Measurements from ENCODE around the gene CCBE1.

Gene CCBE1

GRCh38 chr18:59451073-59451472 is 246.2 kb downstream of the CCBE1 start:
- Histone ChIP-seq H3K27ac (replicated peaks) (no peak overlapping the region), H3K27me3 (ENCODE audit: insufficient read depth, poor library complexity, severe bottlenecking) (peaks cover 7% of the 10 kb centered on the region), H3K4me3 (replicated peaks; ENCODE audit: insufficient read depth, low read length) (no peak overlapping the region)
- TF ChIP-seq SPI1 (IDR thresholded peaks at IDR 0.05; ENCODE audit: borderline replicate concordance, low read depth) (no peak), GABPA (IDR thresholded peaks at IDR 0.05; ENCODE audit: low read depth) (no peak), POLR2AphosphoS5 (IDR thresholded peaks at IDR 0.05; ENCODE audit: low read depth) (no peak), REST (IDR thresholded peaks at IDR 0.05; ENCODE audit: insufficient replicate concordance, low read depth) (no peak), CTCF (IDR thresholded peaks at IDR 0.05; ENCODE audit: insufficient read depth, low read length) (no peak)
- DNase-seq (ENCODE audit: low read depth in 1 of 2, low spot score in 1 of 2): no peak

GRCh38 chr18:59448546-59448945 is 248.7 kb downstream of the CCBE1 start:
- no peaks in the 10 kb centered on the region for H3K27me3 ChIP-seq (ENCODE audit: insufficient read depth, poor library complexity, severe bottlenecking)
- DNase-seq (ENCODE audit: low read depth in 1 of 2, low spot score in 1 of 2): no peak
- TF ChIP-seq SPI1 (IDR thresholded peaks at IDR 0.05; ENCODE audit: borderline replicate concordance, low read depth) (no peak), CTCF (IDR thresholded peaks at IDR 0.05; ENCODE audit: insufficient read depth, low read length) (no peak), POLR2AphosphoS5 (IDR thresholded peaks at IDR 0.05; ENCODE audit: low read depth) (no peak), GABPA (IDR thresholded peaks at IDR 0.05; ENCODE audit: low read depth) (no peak), REST (IDR thresholded peaks at IDR 0.05; ENCODE audit: insufficient replicate concordance, low read depth) (no peak)
- no peak overlapping the region for H3K27ac ChIP-seq (replicated peaks)
- no peak overlapping the region for H3K4me3 ChIP-seq (replicated peaks; ENCODE audit: insufficient read depth, low read length)

GRCh38 chr18:59446012-59446411 is 251.2 kb downstream of the CCBE1 start:
- no peak overlapping the region for H3K4me3 ChIP-seq (replicated peaks; ENCODE audit: insufficient read depth, low read length)
- H3K27ac ChIP-seq (replicated peaks): no peak overlapping the region
- DNase-seq (ENCODE audit: low read depth in 1 of 2, low spot score in 1 of 2): peak in 1 of 2 experiments; percentile 11
- no peaks in the 10 kb centered on the region for H3K27me3 ChIP-seq (ENCODE audit: insufficient read depth, poor library complexity, severe bottlenecking)
- peak; percentile 90 for TF ChIP-seq REST (IDR thresholded peaks at IDR 0.05; ENCODE audit: insufficient replicate concordance, low read depth)
- TF ChIP-seq POLR2AphosphoS5 (IDR thresholded peaks at IDR 0.05; ENCODE audit: low read depth): no peak

All from HL-60 (cell line).